Measurements from ENCODE around the gene PRDM9. TPM values are rescaled to one million over a fixed set of nuclear protein-coding genes. Genes with fewer than 3 reads are reported as not detected.

Gene PRDM9
- total and polyA plus RNA-seq, 2 experiments from 2014 or later: not detected

GRCh38 chr5:23528677-23529076 lies 21.3 kb downstream of the PRDM9 start:
- H3K27me3 ChIP-seq (replicated peaks; ENCODE audit: insufficient read depth): no peaks in the 10 kb centered on the region
- TF ChIP-seq EZH2 (IDR thresholded peaks at IDR 0.05; ENCODE audit: insufficient read depth, poor library complexity, severe bottlenecking) (no peak), EZH2phosphoT487 (IDR thresholded peaks at IDR 0.05; ENCODE audit: insufficient read depth, low read depth) (no peak)
- in situ Hi-C loops (cut with MboI): no loop called here
- no peaks in the 10 kb centered on the region for H3K4me1 ChIP-seq (ENCODE audit: insufficient read depth)
- no peaks in the 10 kb centered on the region for H3F3A ChIP-seq (ENCODE audit: insufficient read depth)
- no peak overlapping the region for H3K4me2 ChIP-seq (ENCODE audit: unreplicated experiment)
- no peak for DNase-seq
- H3K4me3 ChIP-seq: no peak overlapping the region
- H4K20me1 ChIP-seq (ENCODE audit: insufficient read depth): no peaks in the 10 kb centered on the region
- no peak overlapping the region for H2AFZ ChIP-seq
- H3K79me2 ChIP-seq (ENCODE audit: insufficient read depth): no peaks in the 10 kb centered on the region
- WGBS, 2 experiments (ENCODE audit: low coverage in 1 of 2, low lambda C conversion rate in 2 of 2, missing lambda C conversion rate in 2 of 2): 29 to 34% methylated on average over 4 of the region's 4 CpGs
- no peaks in the 10 kb centered on the region for H3K36me3 ChIP-seq (ENCODE audit: low read depth)
- no peaks in the 10 kb centered on the region for H3K9me3 ChIP-seq (ENCODE audit: low read depth)
- H3K9me2 ChIP-seq (ENCODE audit: insufficient read depth): no peaks in the 10 kb centered on the region
- no peak overlapping the region for H3K9ac ChIP-seq
- H3K27ac ChIP-seq: no peak overlapping the region

GRCh38 chr5:23530571-23530970 lies 23.2 kb downstream of the PRDM9 start:
- Histone ChIP-seq H3K4me3 (no peak overlapping the region), H4K20me1 (ENCODE audit: insufficient read depth) (no peaks in the 10 kb centered on the region), H3K36me3 (ENCODE audit: low read depth) (no peaks in the 10 kb centered on the region), H3K9me3 (ENCODE audit: low read depth) (no peaks in the 10 kb centered on the region), H3K9me2 (ENCODE audit: insufficient read depth) (no peaks in the 10 kb centered on the region), H3K79me2 (ENCODE audit: insufficient read depth) (no peaks in the 10 kb centered on the region), H3F3A (ENCODE audit: insufficient read depth) (no peaks in the 10 kb centered on the region), H2AFZ (no peak overlapping the region), H3K27me3 (replicated peaks; ENCODE audit: insufficient read depth) (no peaks in the 10 kb centered on the region), H3K27ac (no peak overlapping the region), H3K9ac (no peak overlapping the region), H3K4me2 (ENCODE audit: unreplicated experiment) (no peak overlapping the region), H3K4me1 (ENCODE audit: insufficient read depth) (no peaks in the 10 kb centered on the region)
- no peak for DNase-seq
- TF ChIP-seq EZH2phosphoT487 (IDR thresholded peaks at IDR 0.05; ENCODE audit: insufficient read depth, low read depth) (no peak), EZH2 (IDR thresholded peaks at IDR 0.05; ENCODE audit: insufficient read depth, poor library complexity, severe bottlenecking) (no peak)
- in situ Hi-C loops (cut with MboI): no loop called here

GRCh38 chr5:23571059-23571458 lies 63.6 kb downstream of the PRDM9 start:
- WGBS, 2 experiments (ENCODE audit: low coverage in 1 of 2, low lambda C conversion rate in 2 of 2, missing lambda C conversion rate in 2 of 2): 45 to 47% methylated on average over 4 of the region's 4 CpGs

More at GRCh38 chr5:23571059-23571458, 63.6 kb downstream of the PRDM9 start:
- no peaks in the 10 kb centered on the region for H3K27me3 ChIP-seq (replicated peaks; ENCODE audit: insufficient read depth)
- no peaks in the 10 kb centered on the region for H3F3A ChIP-seq (ENCODE audit: insufficient read depth)
- DNase-seq: no peak
- H4K20me1 ChIP-seq (ENCODE audit: insufficient read depth): no peaks in the 10 kb centered on the region
- no peak overlapping the region for H3K27ac ChIP-seq
- in situ Hi-C loops (cut with MboI): no loop called here
- no peaks in the 10 kb centered on the region for H3K79me2 ChIP-seq (ENCODE audit: insufficient read depth)
- H3K36me3 ChIP-seq (ENCODE audit: low read depth): no peaks in the 10 kb centered on the region
- no peak overlapping the region for H3K9ac ChIP-seq
- no peak overlapping the region for H3K4me2 ChIP-seq (ENCODE audit: unreplicated experiment)
- no peak overlapping the region for H3K4me3 ChIP-seq
- no peaks in the 10 kb centered on the region for H3K9me2 ChIP-seq (ENCODE audit: insufficient read depth)
- no peak overlapping the region for H2AFZ ChIP-seq
- H3K9me3 ChIP-seq (ENCODE audit: low read depth): no peaks in the 10 kb centered on the region
- H3K4me1 ChIP-seq (ENCODE audit: insufficient read depth): no peaks in the 10 kb centered on the region
- TF ChIP-seq EZH2 (IDR thresholded peaks at IDR 0.05; ENCODE audit: insufficient read depth, poor library complexity, severe bottlenecking) (no peak), EZH2phosphoT487 (IDR thresholded peaks at IDR 0.05; ENCODE audit: insufficient read depth, low read depth) (no peak)
